Astrocyte of the spinal cord (primary cell): Measurements from ENCODE around the gene SHISAL1.

Experiments
- DNase-seq: peaks from one replicate; pipeline ENCODE4 v3.0.0; 2011; ENCODE audit warnings: low read depth, low spot score
- H3K4me3 ChIP-seq: 2 replicates; pipeline ENCODE4 v1.5.1; 2011; ENCODE audit warnings: low read depth, mild to moderate bottlenecking, low read length, moderate library complexity
- CTCF ChIP-seq: IDR thresholded peaks from 2 replicates; pipeline ENCODE4 v1.5.1; 2012; ENCODE audit warnings: low read depth, mild to moderate bottlenecking, low read length, inconsistent platforms
- in situ Hi-C: cut with HindIII; loops from 2 replicates; pipeline ENCODE4 v1.10.0; 2017; ENCODE audit warnings: low sequenced_read_pairs

Gene SHISAL1

GRCh38 chr22:44259366-44260215 lies 53.2 kb downstream of the SHISAL1 start:
- DNase-seq, result no peak
- TF ChIP-seq CTCF, result no peak
- in situ Hi-C loops, result no loop called here
- no peak overlapping the region for H3K4me3 ChIP-seq

- no peak for DNase-seq
- no peak for TF ChIP-seq CTCF
- in situ Hi-C loops, result no loop called here
- no peak overlapping the region for H3K4me3 ChIP-seq
Observed at GRCh38 chr22:44256556-44257485, 55.9 kb downstream of the SHISAL1 start.

- DNase-seq, result no peak
- no peak overlapping the region for H3K4me3 ChIP-seq
- in situ Hi-C loops, result no loop called here
- TF ChIP-seq CTCF, result no peak
Observed at GRCh38 chr22:44256085-44256484, 56.7 kb downstream of the SHISAL1 start.

GRCh38 chr22:44254811-44255210 lies 57.9 kb downstream of the SHISAL1 start:
- TF ChIP-seq CTCF, result no peak

GRCh38 chr22:44249376-44250147 lies 63.2 kb downstream of the SHISAL1 start:
- H3K4me3 ChIP-seq, result no peak overlapping the region
- no peak for DNase-seq
- in situ Hi-C loops, result no loop called here
- TF ChIP-seq CTCF, result no peak

More at GRCh38 chr22:44254811-44255210, 57.9 kb downstream of the SHISAL1 start:
- DNase-seq, result no peak
- no peak overlapping the region for H3K4me3 ChIP-seq
- in situ Hi-C loops, result no loop called here

GRCh38 chr22:44248926-44249325 lies 63.8 kb downstream of the SHISAL1 start:
- TF ChIP-seq CTCF, result no peak
- in situ Hi-C loops, result no loop called here
- no peak for DNase-seq
- no peak overlapping the region for H3K4me3 ChIP-seq
